H1 (cell line): ENCODE results near the gene HAS3.

Experiments
- CBX8 ChIP-seq: fragments of 300-800, 300-1000 bp; sonication (generic); IDR thresholded peaks from 2 replicates; pipeline ENCODE4 v1.7.1; 2016; ENCODE audit warnings: low read depth, low read length, borderline replicate concordance
- CREB1 ChIP-seq: IDR thresholded peaks from 2 replicates; pipeline ENCODE4 v1.6.1; 2012; ENCODE audit warnings: inconsistent platforms
- CTBP2 ChIP-seq: IDR thresholded peaks from 2 replicates; pipeline ENCODE4 v1.7.0; 2011; ENCODE audit warnings: borderline replicate concordance, mild to moderate bottlenecking, moderate library complexity, mixed read lengths, low read length; ENCODE audit not compliant: insufficient read depth, insufficient read length
- EGR1 ChIP-seq: IDR thresholded peaks from 2 replicates; pipeline ENCODE4 v1.6.1; 2011; ENCODE audit warnings: low read depth, low read length, borderline replicate concordance
- EZH2 ChIP-seq: fragments of 200-600 bp; sonication (generic); IDR thresholded peaks from 2 replicates; pipeline ENCODE4 v1.7.1; 2012; ENCODE audit warnings: low read depth, mild to moderate bottlenecking, moderate library complexity, low read length, inconsistent platforms; ENCODE audit not compliant: severe bottlenecking
- HDAC2 ChIP-seq, 2 experiments: fragments of 300-600 bp in 1 of 2; sonication (generic) in 1 of 2; IDR thresholded peaks; 2 replicates each; pipeline ENCODE4 v1.6.1; 2011 to 2012; ENCODE audit warnings: low read depth in 2 of 2, low read length in 2 of 2, mild to moderate bottlenecking in 2 of 2, moderate library complexity in 2 of 2, borderline replicate concordance in 1 of 2, inconsistent platforms in 1 of 2
- NANOG ChIP-seq: IDR thresholded peaks from 2 replicates; pipeline ENCODE4 v1.6.1; 2011; ENCODE audit warnings: low read length, low read depth, mild to moderate bottlenecking, inconsistent platforms; ENCODE audit not compliant: insufficient read depth, poor library complexity, severe bottlenecking
- POLR2AphosphoS5 ChIP-seq: IDR thresholded peaks from 2 replicates; pipeline ENCODE4 v1.6.1; 2011; ENCODE audit warnings: low read depth, low read length
- RFX5 ChIP-seq: IDR thresholded peaks from 2 replicates; pipeline ENCODE4 v1.6.1; 2011; ENCODE audit warnings: low read depth, low read length, improper control_type of control experiment, borderline replicate concordance
- SIN3A ChIP-seq, 2 experiments: IDR thresholded peaks in 1 of 2; conservative IDR thresholded peaks in 1 of 2; 2 replicates each; pipeline ENCODE4 v1.6.1; 2011 to 2012; ENCODE audit warnings: low read length in 2 of 2, improper control_type of control experiment in 1 of 2, low read depth in 1 of 2, mild to moderate bottlenecking in 1 of 2
- SUZ12 ChIP-seq: fragments of 200-600 bp; sonication (generic); IDR thresholded peaks from 2 replicates; pipeline ENCODE4 v1.6.1; 2012; ENCODE audit warnings: mild to moderate bottlenecking, inconsistent platforms, low read length, moderate library complexity, mixed read lengths
- TAF1 ChIP-seq: IDR thresholded peaks from 2 replicates; pipeline ENCODE4 v1.6.1; 2011; ENCODE audit warnings: mild to moderate bottlenecking, low read depth, low read length
- TF ChIP-seq, protein P1 (sequence below), 3 experiments: IDR thresholded peaks; 1 replicate in 2 of 3; 2 replicates in 1 of 3; pipeline versions ENCODE4 v1.5.1 to v1.6.1; 2011; ENCODE audit warnings: low read length in 3 of 3, mild to moderate bottlenecking in 3 of 3, inconsistent platforms in 2 of 3, low read depth in 1 of 3, moderate library complexity in 1 of 3; ENCODE audit not compliant: insufficient read depth in 1 of 3; ENCODE audit errors: control extremely low read depth in 1 of 3

DNA sequence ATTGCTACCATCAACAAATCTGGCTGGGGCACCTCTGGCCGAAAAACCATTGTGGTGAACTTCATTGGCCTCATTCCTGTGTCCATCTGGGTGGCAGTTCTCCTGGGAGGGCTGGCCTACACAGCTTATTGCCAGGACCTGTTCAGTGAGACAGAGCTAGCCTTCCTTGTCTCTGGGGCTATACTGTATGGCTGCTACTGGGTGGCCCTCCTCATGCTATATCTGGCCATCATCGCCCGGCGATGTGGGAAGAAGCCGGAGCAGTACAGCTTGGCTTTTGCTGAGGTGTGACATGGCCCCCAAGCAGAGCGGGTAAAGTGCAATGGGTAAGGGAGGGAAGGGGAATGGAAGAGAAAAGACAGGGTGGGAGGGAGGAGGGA lies 9.5 kb downstream of the HAS3 start:
- TF ChIP-seq, protein P1, sequence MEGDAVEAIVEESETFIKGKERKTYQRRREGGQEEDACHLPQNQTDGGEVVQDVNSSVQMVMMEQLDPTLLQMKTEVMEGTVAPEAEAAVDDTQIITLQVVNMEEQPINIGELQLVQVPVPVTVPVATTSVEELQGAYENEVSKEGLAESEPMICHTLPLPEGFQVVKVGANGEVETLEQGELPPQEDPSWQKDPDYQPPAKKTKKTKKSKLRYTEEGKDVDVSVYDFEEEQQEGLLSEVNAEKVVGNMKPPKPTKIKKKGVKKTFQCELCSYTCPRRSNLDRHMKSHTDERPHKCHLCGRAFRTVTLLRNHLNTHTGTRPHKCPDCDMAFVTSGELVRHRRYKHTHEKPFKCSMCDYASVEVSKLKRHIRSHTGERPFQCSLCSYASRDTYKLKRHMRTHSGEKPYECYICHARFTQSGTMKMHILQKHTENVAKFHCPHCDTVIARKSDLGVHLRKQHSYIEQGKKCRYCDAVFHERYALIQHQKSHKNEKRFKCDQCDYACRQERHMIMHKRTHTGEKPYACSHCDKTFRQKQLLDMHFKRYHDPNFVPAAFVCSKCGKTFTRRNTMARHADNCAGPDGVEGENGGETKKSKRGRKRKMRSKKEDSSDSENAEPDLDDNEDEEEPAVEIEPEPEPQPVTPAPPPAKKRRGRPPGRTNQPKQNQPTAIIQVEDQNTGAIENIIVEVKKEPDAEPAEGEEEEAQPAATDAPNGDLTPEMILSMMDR (IDR thresholded peaks at IDR 0.05; ENCODE audit: control extremely low read depth in 1 of 3, insufficient read depth in 1 of 3, low read depth in 1 of 3, low read length in 3 of 3), result no peak
- TF ChIP-seq EGR1 (no peak), CTBP2 (no peak), NANOG (no peak), SUZ12 (no peak), RFX5 (no peak), EZH2 (no peak), TAF1 (no peak), CREB1 (no peak), HDAC2 (IDR thresholded peaks at IDR 0.05; ENCODE audit: borderline replicate concordance in 1 of 2, low read depth in 2 of 2, low read length in 2 of 2) (no peak), CBX8 (no peak), SIN3A (conservative IDR thresholded peaks at IDR 0.05 in 1 of 2, IDR thresholded peaks at IDR 0.05 in 1 of 2; ENCODE audit: low read depth in 1 of 2, low read length in 2 of 2) (no peak), POLR2AphosphoS5 (no peak)
